H1 (cell line): ENCODE measurements around the gene MBD4. TPM values are rescaled to one million over a fixed set of nuclear protein-coding genes. Genes with fewer than 3 reads are reported as not detected.

ENCODE experiments used
- CTCF ChIA-PET: fragments of 300-600 bp; sonication (Branson Sonifier 250); formaldehyde crosslinking; loops from one replicate; lab custom pipeline; 2021; ENCODE audit not compliant: partially characterized antibody; lab: Charles Lee
- POLR2A ChIA-PET: fragments of 300-600 bp; sonication (Branson Sonifier 250); formaldehyde crosslinking; loops from one replicate; lab custom pipeline; 2021; ENCODE audit warnings: inconsistent platforms; ENCODE audit not compliant: partially characterized antibody; lab: Charles Lee
- DNase-seq, 2 experiments: peaks; one replicate each; pipeline versions ENCODE4 v3.0.0 to v3.0.0-alpha.2; 2010 to 2022; ENCODE audit warnings: low spot score in 2 of 2, low read depth in 1 of 2, mixed read lengths in 1 of 2
- FAIRE-seq: peaks from 2 replicates; lab custom pipeline; 2011; peaks lifted over from hg19 to GRCh38; lab: Jason Lieb, UNC
- H2AFZ ChIP-seq: 2 replicates; pipeline ENCODE4 v1.8.1; 2012; ENCODE audit warnings: low read length, inconsistent platforms
- H2AK5ac ChIP-seq: 2 replicates; pipeline ENCODE4 v1.6.1; 2013; ENCODE audit warnings: low read depth, low read length
- H2BK120ac ChIP-seq: replicated peaks from 2 replicates; pipeline ENCODE3; 2013; ENCODE audit warnings: low read depth, low read length, inconsistent platforms
- H2BK12ac ChIP-seq: 2 replicates; pipeline ENCODE4 v1.6.1; 2013; ENCODE audit warnings: low read depth, low read length
- H2BK15ac ChIP-seq: 2 replicates; pipeline ENCODE4 v1.6.1; 2013; ENCODE audit warnings: low read length
- H2BK20ac ChIP-seq: 2 replicates; pipeline ENCODE4 v1.6.1; 2013; ENCODE audit warnings: low read length
- H2BK5ac ChIP-seq: 2 replicates; pipeline ENCODE4 v1.6.1; 2013; ENCODE audit warnings: low read depth, low read length
- H3K14ac ChIP-seq: 2 replicates; pipeline ENCODE4 v1.6.1; 2013; ENCODE audit warnings: inconsistent platforms; ENCODE audit not compliant: insufficient read length
- H3K18ac ChIP-seq: 2 replicates; pipeline ENCODE4 v1.6.1; 2013; ENCODE audit warnings: low read length; ENCODE audit errors: extremely low read depth
- H3K23ac ChIP-seq: 2 replicates; pipeline ENCODE4 v1.6.1; 2013; ENCODE audit warnings: inconsistent platforms; ENCODE audit not compliant: insufficient read length
- H3K23me2 ChIP-seq: 2 replicates; pipeline ENCODE4 v1.6.1; 2013; ENCODE audit warnings: low read depth, low read length
- H3K27ac ChIP-seq: 2 replicates; pipeline ENCODE4 v1.6.1; 2011; ENCODE audit warnings: low read depth, low read length, inconsistent platforms
- H3K27me3 ChIP-seq, 4 experiments: replicated peaks in 1 of 4; 1 replicate in 1 of 4; 2 replicates in 3 of 4; pipeline versions ENCODE4 v1.6.1 to v1.8.1; 2011 to 2013; ENCODE audit warnings: low read length in 3 of 4, mild to moderate bottlenecking in 3 of 4, inconsistent platforms in 2 of 4, mixed read lengths in 2 of 4, moderate library complexity in 1 of 4; ENCODE audit not compliant: control insufficient read depth in 3 of 4, insufficient read depth in 3 of 4; ENCODE audit errors: extremely low read depth in 1 of 4
- H3K36me3 ChIP-seq, 4 experiments: 2 replicates each; pipeline versions ENCODE4 v1.6.1 to v1.8.1; 2011 to 2013; ENCODE audit warnings: mild to moderate bottlenecking in 4 of 4, low read length in 3 of 4, moderate library complexity in 2 of 4, control low read depth in 1 of 4, inconsistent platforms in 1 of 4; ENCODE audit not compliant: insufficient read depth in 4 of 4, control insufficient read depth in 2 of 4
- H3K4ac ChIP-seq: replicated peaks from 2 replicates; pipeline ENCODE3; 2013; ENCODE audit warnings: low read length, low read depth, mixed read lengths, inconsistent platforms; ENCODE audit not compliant: insufficient read length
- H3K4me1 ChIP-seq, 4 experiments: replicated peaks in 1 of 4; 1 replicate in 1 of 4; 2 replicates in 3 of 4; pipeline versions ENCODE4 v1.6.1 to v1.8.1; 2011 to 2013; ENCODE audit warnings: low read length in 3 of 4, inconsistent platforms in 2 of 4, mixed read lengths in 1 of 4; ENCODE audit not compliant: insufficient read depth in 4 of 4, control insufficient read depth in 3 of 4
- H3K4me2 ChIP-seq, 2 experiments: 2 replicates each; pipeline versions ENCODE4 v1.6.1 to v1.8.1; 2011 to 2013; ENCODE audit warnings: low read depth in 2 of 2, low read length in 2 of 2, control low read depth in 1 of 2, inconsistent platforms in 1 of 2, mild to moderate bottlenecking in 1 of 2; ENCODE audit not compliant: insufficient read depth in 1 of 2
- H3K4me3 ChIP-seq, 4 experiments: fragments of 200-600, 300-600 bp in 1 of 4; sonication (generic), shearing (Covaris generic), sonication (Bioruptor Twin) in 1 of 4; 2 replicates each; pipeline versions ENCODE4 v1.5.1 to v1.8.1; 2011 to 2016; ENCODE audit warnings: low read length in 4 of 4, low read depth in 3 of 4, control low read depth in 2 of 4, inconsistent platforms in 2 of 4, mild to moderate bottlenecking in 2 of 4, mixed read lengths in 1 of 4, moderate library complexity in 1 of 4; ENCODE audit not compliant: insufficient read depth in 2 of 4; ENCODE audit errors: extremely low read depth in 1 of 4
- H3K56ac ChIP-seq: replicated peaks from 2 replicates; pipeline ENCODE3; 2013; ENCODE audit warnings: low read depth, mild to moderate bottlenecking, mixed read lengths, low read length, inconsistent platforms; ENCODE audit not compliant: insufficient read length
- H3K79me1 ChIP-seq: 2 replicates; pipeline ENCODE4 v1.6.1; 2013; ENCODE audit warnings: low read depth, low read length, control low read depth
- H3K79me2 ChIP-seq, 2 experiments: 2 replicates each; pipeline versions ENCODE4 v1.6.1 to v1.8.1; 2012 to 2013; ENCODE audit warnings: low read length in 2 of 2, mild to moderate bottlenecking in 2 of 2, inconsistent platforms in 1 of 2; ENCODE audit not compliant: insufficient read depth in 2 of 2, control insufficient read depth in 1 of 2
- H3K9ac ChIP-seq, 4 experiments: replicated peaks in 1 of 4; 1 replicate in 1 of 4; 2 replicates in 3 of 4; pipeline versions ENCODE4 v1.6.1 to v1.8.1; 2011 to 2013; ENCODE audit warnings: low read depth in 3 of 4, low read length in 3 of 4, control low read depth in 2 of 4, mild to moderate bottlenecking in 2 of 4, moderate library complexity in 2 of 4, inconsistent platforms in 1 of 4; ENCODE audit errors: extremely low read depth in 1 of 4
- H3K9me3 ChIP-seq, 2 experiments: 2 replicates each; pipeline versions ENCODE4 v1.6.1 to v1.8.1; 2012 to 2013; ENCODE audit warnings: mild to moderate bottlenecking in 2 of 2, moderate library complexity in 2 of 2, control low read depth in 1 of 2, inconsistent platforms in 1 of 2, low read depth in 1 of 2, low read length in 1 of 2, mixed read lengths in 1 of 2; ENCODE audit not compliant: insufficient read depth in 2 of 2
- H4K20me1 ChIP-seq, 2 experiments: replicated peaks in 1 of 2; 2 replicates each; pipeline versions ENCODE3 to v1.8.1; 2011 to 2013; ENCODE audit warnings: inconsistent platforms in 2 of 2, low read length in 2 of 2, mild to moderate bottlenecking in 1 of 2; ENCODE audit not compliant: insufficient read depth in 2 of 2, control insufficient read depth in 1 of 2
- H4K5ac ChIP-seq: 2 replicates; pipeline ENCODE4 v1.6.1; 2013; ENCODE audit warnings: low read length, low read depth, mixed read lengths, inconsistent platforms; ENCODE audit not compliant: insufficient read length
- H4K8ac ChIP-seq: 2 replicates; pipeline ENCODE4 v1.8.0; 2013; ENCODE audit warnings: mild to moderate bottlenecking, moderate library complexity, low read length, inconsistent platforms; ENCODE audit not compliant: insufficient read depth; ENCODE audit errors: extremely low read depth
- H4K91ac ChIP-seq: replicated peaks from 2 replicates; pipeline ENCODE3; 2013; ENCODE audit warnings: low read length, mixed read lengths, inconsistent platforms; ENCODE audit not compliant: insufficient read length
- BRCA1 ChIP-seq: IDR thresholded peaks from 2 replicates; pipeline ENCODE4 v1.6.1; 2012; ENCODE audit warnings: low read depth, low read length, improper control_type of control experiment
- E2F6 ChIP-seq: IDR thresholded peaks from 2 replicates; pipeline ENCODE4 v1.6.1; 2012; ENCODE audit warnings: inconsistent platforms
- POLR2A ChIP-seq, 2 experiments: IDR thresholded peaks; 1 replicate in 1 of 2; 2 replicates in 1 of 2; pipeline ENCODE4 v1.6.1; 2011; ENCODE audit warnings: low read depth in 2 of 2, low read length in 2 of 2, mild to moderate bottlenecking in 2 of 2; ENCODE audit errors: control extremely low read depth in 1 of 2
- RAD21 ChIP-seq, 2 experiments: IDR thresholded peaks in 1 of 2; conservative IDR thresholded peaks in 1 of 2; 2 replicates each; pipeline ENCODE4 v1.6.1; 2011; ENCODE audit warnings: low read depth in 2 of 2, low read length in 2 of 2, improper control_type of control experiment in 1 of 2, inconsistent platforms in 1 of 2, mild to moderate bottlenecking in 1 of 2, moderate library complexity in 1 of 2
- SP1 ChIP-seq: IDR thresholded peaks from 2 replicates; pipeline ENCODE4 v1.6.1; 2011; ENCODE audit warnings: low read depth, low read length
- WGBS, 2 experiments: shearing (Covaris generic) in 1 of 2; methylation state at CpG; one replicate each; pipeline versions ENCODE4 v1.1.6 to v1.1.7; 2013 to 2015; ENCODE audit warnings: low lambda C conversion rate in 2 of 2, mixed read lengths in 2 of 2, inconsistent platforms in 1 of 2, low coverage in 1 of 2, missing lambda C conversion rate in 1 of 2; ENCODE audit not compliant: insufficient replicate concordance in 2 of 2, insufficient coverage in 1 of 2, insufficient read length in 1 of 2; ENCODE audit errors: extremely low coverage in 1 of 2, missing lambda C conversion rate in 1 of 2; 5-methylcytosine and 5-hydroxymethylcytosine counted together
- polyA plus RNA-seq, 7 experiments: library from polyadenylated mRNA; depleted of rRNA in 3 of 7; stranded (reverse) in 5 of 7; unstranded in 2 of 7; fragments of >200 nt in 5 of 7; fragments of 200-250 nt in 2 of 7; gene quantifications; 1 replicate in 5 of 7; 2 replicates in 1 of 7; 4 replicates in 1 of 7; pipeline versions ENCODE4 v1.2.1 to v1.2.3, GENCODE V29; 2011 to 2013; ENCODE audit warnings: missing spikeins in 2 of 7, mixed read lengths in 2 of 7
- total RNA-seq: library from RNA; stranded (reverse); fragmentation: NEBNext Ultra II Directional; extraction: Animal tissue kit (Norgen Biotek cat#: 25700); gene quantifications from 2 replicates; pipeline ENCODE4 v1.2.1, GENCODE V29; 2021

Gene MBD4
- total and polyA plus RNA-seq, 2 of the 8 experiments (the other 6 are each of a cell fraction or from before 2014, with no cell fraction given) = 11.2 to 35.8 TPM

- Histone ChIP-seq H3K56ac (no peak overlapping the region), H3K4ac (no peak overlapping the region), H3K14ac (no peak overlapping the region), H4K91ac (no peak overlapping the region), H3K4me2 (peak overlapping the region in 1 of 2 experiments; percentile 4; a peak in 1 of 4 replicates), H2BK15ac (no peak overlapping the region), H3K79me2 (no peaks in the 10 kb centered on the region), H3K27me3 (no peaks in the 10 kb centered on the region), H2AK5ac (no peak overlapping the region), H2BK20ac (no peak overlapping the region), H2BK120ac (peak overlapping the region; percentile 75), H4K5ac (peak overlapping the region; percentile 70), H4K20me1 (no peaks in the 10 kb centered on the region), H3K4me3 (no peak overlapping the region), H3K23me2 (no peaks in the 10 kb centered on the region), H4K8ac (no peak overlapping the region), H3K9ac (no peak overlapping the region), H2BK5ac (no peak overlapping the region), H3K23ac (no peak overlapping the region), H3K27ac (no peak overlapping the region), H2BK12ac (no peak overlapping the region), H2AFZ (no peak overlapping the region), H3K79me1 (no peaks in the 10 kb centered on the region), H3K9me3 (no peaks in the 10 kb centered on the region), H3K4me1 (peaks cover 2 to 22% (median 7%) of the 10 kb centered on the region in 4 experiments; a peak in 5 of 7 replicates), H3K18ac (no peak overlapping the region), H3K36me3 (peaks cover 0 to 9% (median 3%) of the 10 kb centered on the region in 4 experiments; a peak in 6 of 8 replicates)
- 82% methylated on average over 5 of the region's 5 CpGs; no CpG with 5 or more reads in 1 of the 2 experiments for WGBS, 2 experiments
- ChIA-PET CTCF (interaction anchor here (0.9 to 2.2 kb wide), 5 partner anchors 9 to 41 kb away, joined by 3 to 6 read pairs (median 3); partner anchors contain the start of genes IFT122 and MBD4), POLR2A (interaction anchor here (1.3 to 2.4 kb wide), 4 partner anchors 10 to 36 kb away, joined by 3 to 11 read pairs (median 5); partner anchors contain the start of genes IFT122 and MBD4)
- FAIRE-seq (no peak), DNase-seq (no peak)
- no peak for TF ChIP-seq BRCA1
- no peak for TF ChIP-seq POLR2A (IDR thresholded peaks at IDR 0.05; ENCODE audit: control extremely low read depth in 1 of 2, low read depth in 2 of 2, low read length in 2 of 2)
- no peak for TF ChIP-seq RAD21 (IDR thresholded peaks at IDR 0.05 in 1 of 2, conservative IDR thresholded peaks at IDR 0.05 in 1 of 2; ENCODE audit: low read depth in 2 of 2, low read length in 2 of 2)
- no peak for TF ChIP-seq E2F6
- TF ChIP-seq SP1 = no peak
Measured at GRCh38 chr3:129449279-129450115, 9.7 kb upstream of the MBD4 start.
